H1 (cell line): ENCODE data around the gene SCN11A. TPM values are rescaled to one million over a fixed set of nuclear protein-coding genes. Genes with fewer than 3 reads are reported as not detected.

Experiments used
- CTCF ChIA-PET: fragments of 300-600 bp; sonication (Branson Sonifier 250); formaldehyde crosslinking; loops from one replicate; lab custom pipeline; 2021; ENCODE audit not compliant: partially characterized antibody; lab: Charles Lee
- POLR2A ChIA-PET: fragments of 300-600 bp; sonication (Branson Sonifier 250); formaldehyde crosslinking; loops from one replicate; lab custom pipeline; 2021; ENCODE audit warnings: inconsistent platforms; ENCODE audit not compliant: partially characterized antibody; lab: Charles Lee
- DNase-seq, 2 experiments: peaks; one replicate each; pipeline versions ENCODE4 v3.0.0 to v3.0.0-alpha.2; 2010 to 2022; ENCODE audit warnings: low spot score in 2 of 2, low read depth in 1 of 2, mixed read lengths in 1 of 2
- FAIRE-seq: peaks from 2 replicates; lab custom pipeline; 2011; peaks lifted over from hg19 to GRCh38; lab: Jason Lieb, UNC
- H2AFZ ChIP-seq: 2 replicates; pipeline ENCODE4 v1.8.1; 2012; ENCODE audit warnings: low read length, inconsistent platforms
- H2AK5ac ChIP-seq: 2 replicates; pipeline ENCODE4 v1.6.1; 2013; ENCODE audit warnings: low read depth, low read length
- H2BK120ac ChIP-seq: replicated peaks from 2 replicates; pipeline ENCODE3; 2013; ENCODE audit warnings: low read depth, low read length, inconsistent platforms
- H2BK12ac ChIP-seq: 2 replicates; pipeline ENCODE4 v1.6.1; 2013; ENCODE audit warnings: low read depth, low read length
- H2BK15ac ChIP-seq: 2 replicates; pipeline ENCODE4 v1.6.1; 2013; ENCODE audit warnings: low read length
- H2BK20ac ChIP-seq: 2 replicates; pipeline ENCODE4 v1.6.1; 2013; ENCODE audit warnings: low read length
- H2BK5ac ChIP-seq: 2 replicates; pipeline ENCODE4 v1.6.1; 2013; ENCODE audit warnings: low read depth, low read length
- H3K14ac ChIP-seq: 2 replicates; pipeline ENCODE4 v1.6.1; 2013; ENCODE audit warnings: inconsistent platforms; ENCODE audit not compliant: insufficient read length
- H3K18ac ChIP-seq: 2 replicates; pipeline ENCODE4 v1.6.1; 2013; ENCODE audit warnings: low read length; ENCODE audit errors: extremely low read depth
- H3K23ac ChIP-seq: 2 replicates; pipeline ENCODE4 v1.6.1; 2013; ENCODE audit warnings: inconsistent platforms; ENCODE audit not compliant: insufficient read length
- H3K23me2 ChIP-seq: 2 replicates; pipeline ENCODE4 v1.6.1; 2013; ENCODE audit warnings: low read depth, low read length
- H3K27ac ChIP-seq: 2 replicates; pipeline ENCODE4 v1.6.1; 2011; ENCODE audit warnings: low read depth, low read length, inconsistent platforms
- H3K27me3 ChIP-seq, 4 experiments: replicated peaks in 1 of 4; 1 replicate in 1 of 4; 2 replicates in 3 of 4; pipeline versions ENCODE4 v1.6.1 to v1.8.1; 2011 to 2013; ENCODE audit warnings: low read length in 3 of 4, mild to moderate bottlenecking in 3 of 4, inconsistent platforms in 2 of 4, mixed read lengths in 2 of 4, moderate library complexity in 1 of 4; ENCODE audit not compliant: control insufficient read depth in 3 of 4, insufficient read depth in 3 of 4; ENCODE audit errors: extremely low read depth in 1 of 4
- H3K36me3 ChIP-seq, 4 experiments: 2 replicates each; pipeline versions ENCODE4 v1.6.1 to v1.8.1; 2011 to 2013; ENCODE audit warnings: mild to moderate bottlenecking in 4 of 4, low read length in 3 of 4, moderate library complexity in 2 of 4, control low read depth in 1 of 4, inconsistent platforms in 1 of 4; ENCODE audit not compliant: insufficient read depth in 4 of 4, control insufficient read depth in 2 of 4
- H3K4ac ChIP-seq: replicated peaks from 2 replicates; pipeline ENCODE3; 2013; ENCODE audit warnings: low read length, low read depth, mixed read lengths, inconsistent platforms; ENCODE audit not compliant: insufficient read length
- H3K4me1 ChIP-seq, 4 experiments: replicated peaks in 1 of 4; 1 replicate in 1 of 4; 2 replicates in 3 of 4; pipeline versions ENCODE4 v1.6.1 to v1.8.1; 2011 to 2013; ENCODE audit warnings: low read length in 3 of 4, inconsistent platforms in 2 of 4, mixed read lengths in 1 of 4; ENCODE audit not compliant: insufficient read depth in 4 of 4, control insufficient read depth in 3 of 4
- H3K4me2 ChIP-seq, 2 experiments: 2 replicates each; pipeline versions ENCODE4 v1.6.1 to v1.8.1; 2011 to 2013; ENCODE audit warnings: low read depth in 2 of 2, low read length in 2 of 2, control low read depth in 1 of 2, inconsistent platforms in 1 of 2, mild to moderate bottlenecking in 1 of 2; ENCODE audit not compliant: insufficient read depth in 1 of 2
- H3K4me3 ChIP-seq, 4 experiments: fragments of 200-600, 300-600 bp in 1 of 4; sonication (generic), shearing (Covaris generic), sonication (Bioruptor Twin) in 1 of 4; 2 replicates each; pipeline versions ENCODE4 v1.5.1 to v1.8.1; 2011 to 2016; ENCODE audit warnings: low read length in 4 of 4, low read depth in 3 of 4, control low read depth in 2 of 4, inconsistent platforms in 2 of 4, mild to moderate bottlenecking in 2 of 4, mixed read lengths in 1 of 4, moderate library complexity in 1 of 4; ENCODE audit not compliant: insufficient read depth in 2 of 4; ENCODE audit errors: extremely low read depth in 1 of 4
- H3K56ac ChIP-seq: replicated peaks from 2 replicates; pipeline ENCODE3; 2013; ENCODE audit warnings: low read depth, mild to moderate bottlenecking, mixed read lengths, low read length, inconsistent platforms; ENCODE audit not compliant: insufficient read length
- H3K79me1 ChIP-seq: 2 replicates; pipeline ENCODE4 v1.6.1; 2013; ENCODE audit warnings: low read depth, low read length, control low read depth
- H3K79me2 ChIP-seq, 2 experiments: 2 replicates each; pipeline versions ENCODE4 v1.6.1 to v1.8.1; 2012 to 2013; ENCODE audit warnings: low read length in 2 of 2, mild to moderate bottlenecking in 2 of 2, inconsistent platforms in 1 of 2; ENCODE audit not compliant: insufficient read depth in 2 of 2, control insufficient read depth in 1 of 2
- H3K9ac ChIP-seq, 4 experiments: replicated peaks in 1 of 4; 1 replicate in 1 of 4; 2 replicates in 3 of 4; pipeline versions ENCODE4 v1.6.1 to v1.8.1; 2011 to 2013; ENCODE audit warnings: low read depth in 3 of 4, low read length in 3 of 4, control low read depth in 2 of 4, mild to moderate bottlenecking in 2 of 4, moderate library complexity in 2 of 4, inconsistent platforms in 1 of 4; ENCODE audit errors: extremely low read depth in 1 of 4
- H3K9me3 ChIP-seq, 2 experiments: 2 replicates each; pipeline versions ENCODE4 v1.6.1 to v1.8.1; 2012 to 2013; ENCODE audit warnings: mild to moderate bottlenecking in 2 of 2, moderate library complexity in 2 of 2, control low read depth in 1 of 2, inconsistent platforms in 1 of 2, low read depth in 1 of 2, low read length in 1 of 2, mixed read lengths in 1 of 2; ENCODE audit not compliant: insufficient read depth in 2 of 2
- H4K20me1 ChIP-seq, 2 experiments: replicated peaks in 1 of 2; 2 replicates each; pipeline versions ENCODE3 to v1.8.1; 2011 to 2013; ENCODE audit warnings: inconsistent platforms in 2 of 2, low read length in 2 of 2, mild to moderate bottlenecking in 1 of 2; ENCODE audit not compliant: insufficient read depth in 2 of 2, control insufficient read depth in 1 of 2
- H4K5ac ChIP-seq: 2 replicates; pipeline ENCODE4 v1.6.1; 2013; ENCODE audit warnings: low read length, low read depth, mixed read lengths, inconsistent platforms; ENCODE audit not compliant: insufficient read length
- H4K8ac ChIP-seq: 2 replicates; pipeline ENCODE4 v1.8.0; 2013; ENCODE audit warnings: mild to moderate bottlenecking, moderate library complexity, low read length, inconsistent platforms; ENCODE audit not compliant: insufficient read depth; ENCODE audit errors: extremely low read depth
- H4K91ac ChIP-seq: replicated peaks from 2 replicates; pipeline ENCODE3; 2013; ENCODE audit warnings: low read length, mixed read lengths, inconsistent platforms; ENCODE audit not compliant: insufficient read length
- BRCA1 ChIP-seq: IDR thresholded peaks from 2 replicates; pipeline ENCODE4 v1.6.1; 2012; ENCODE audit warnings: low read depth, low read length, improper control_type of control experiment
- MAFK ChIP-seq: IDR thresholded peaks from 2 replicates; pipeline ENCODE4 v1.6.1; 2012; ENCODE audit warnings: low read depth, mild to moderate bottlenecking, improper control_type of control experiment, low read length
- RAD21 ChIP-seq, 2 experiments: IDR thresholded peaks in 1 of 2; conservative IDR thresholded peaks in 1 of 2; 2 replicates each; pipeline ENCODE4 v1.6.1; 2011; ENCODE audit warnings: low read depth in 2 of 2, low read length in 2 of 2, improper control_type of control experiment in 1 of 2, inconsistent platforms in 1 of 2, mild to moderate bottlenecking in 1 of 2, moderate library complexity in 1 of 2
- TAF1 ChIP-seq: IDR thresholded peaks from 2 replicates; pipeline ENCODE4 v1.6.1; 2011; ENCODE audit warnings: mild to moderate bottlenecking, low read depth, low read length
- WGBS, 2 experiments: shearing (Covaris generic) in 1 of 2; methylation state at CpG; one replicate each; pipeline versions ENCODE4 v1.1.6 to v1.1.7; 2013 to 2015; ENCODE audit warnings: low lambda C conversion rate in 2 of 2, mixed read lengths in 2 of 2, inconsistent platforms in 1 of 2, low coverage in 1 of 2, missing lambda C conversion rate in 1 of 2; ENCODE audit not compliant: insufficient replicate concordance in 2 of 2, insufficient coverage in 1 of 2, insufficient read length in 1 of 2; ENCODE audit errors: extremely low coverage in 1 of 2, missing lambda C conversion rate in 1 of 2; 5-methylcytosine and 5-hydroxymethylcytosine counted together
- polyA plus RNA-seq, 7 experiments: library from polyadenylated mRNA; depleted of rRNA in 3 of 7; stranded (reverse) in 5 of 7; unstranded in 2 of 7; fragments of >200 nt in 5 of 7; fragments of 200-250 nt in 2 of 7; gene quantifications; 1 replicate in 5 of 7; 2 replicates in 1 of 7; 4 replicates in 1 of 7; pipeline versions ENCODE4 v1.2.1 to v1.2.3, GENCODE V29; 2011 to 2013; ENCODE audit warnings: missing spikeins in 2 of 7, mixed read lengths in 2 of 7
- total RNA-seq: library from RNA; stranded (reverse); fragmentation: NEBNext Ultra II Directional; extraction: Animal tissue kit (Norgen Biotek cat#: 25700); gene quantifications from 2 replicates; pipeline ENCODE4 v1.2.1, GENCODE V29; 2021

SCN11A gene
- total and polyA plus RNA-seq, 2 of the 8 experiments (the other 6 are each of a cell fraction or from before 2014, with no cell fraction given) = 0.11 to 0.21 TPM

- Histone ChIP-seq H4K8ac (no peak overlapping the region), H3K23me2 (no peaks in the 10 kb centered on the region; the same call in 1 of the 2 replicates), H2BK15ac (no peak overlapping the region), H3K9me3 (no peaks in the 10 kb centered on the region), H3K4ac (no peak overlapping the region), H3K23ac (no peak overlapping the region), H2BK12ac (no peak overlapping the region), H3K14ac (no peak overlapping the region), H3K4me3 (no peak overlapping the region), H4K20me1 (peaks cover 0 to 3% of the 10 kb centered on the region in 2 experiments), H2BK120ac (no peak overlapping the region), H2BK5ac (no peak overlapping the region), H3K4me1 (no peaks in the 10 kb centered on the region), H3K79me1 (no peaks in the 10 kb centered on the region), H3K4me2 (no peak overlapping the region), H2BK20ac (no peak overlapping the region), H3K18ac (no peak overlapping the region), H3K27me3 (peaks cover 0 to 2% (median 0%) of the 10 kb centered on the region in 4 experiments; a peak in 1 of 7 replicates), H3K56ac (no peak overlapping the region), H3K79me2 (no peaks in the 10 kb centered on the region), H3K9ac (no peak overlapping the region), H4K91ac (no peak overlapping the region), H3K27ac (no peak overlapping the region), H2AFZ (no peak overlapping the region), H3K36me3 (peaks cover 22 to 64% (median 52%) of the 10 kb centered on the region in 4 experiments), H4K5ac (no peak overlapping the region), H2AK5ac (no peak overlapping the region)
- ChIA-PET POLR2A (interaction anchor here (1.2 kb wide), 1 partner anchor 29 kb away, joined by 3 read pairs; no protein-coding TSS in a partner anchor), CTCF (interaction anchor here (1.0 kb wide), 2 partner anchors 201 to 546 kb away, joined by 3 read pairs; no protein-coding TSS in a partner anchor)
- TF ChIP-seq RAD21 (IDR thresholded peaks at IDR 0.05 in 1 of 2, conservative IDR thresholded peaks at IDR 0.05 in 1 of 2; ENCODE audit: low read depth in 2 of 2, low read length in 2 of 2) (no peak), TAF1 (no peak), BRCA1 (no peak), MAFK (no peak)
- FAIRE-seq (peak; percentile 19), DNase-seq (peak in 1 of 2 experiments; percentile 4)
- 76% methylated on average over 2 of the region's 2 CpGs; no CpG with 5 or more reads in 1 of the 2 experiments for WGBS, 2 experiments
Observed at GRCh38 chr3:39090922-39091321, 39.2 kb upstream of the SCN11A start.
